IMR-90 (cell line): ENCODE measurements around the gene CCND1. TPM values are rescaled to one million over a fixed set of nuclear protein-coding genes. Genes with fewer than 3 reads are reported as not detected.

ENCODE experiments used
- ATAC-seq: fragments of 200-7000 bp; cut with Tn5 transposase; 2 replicates; pipeline ENCODE4 v1.9.1; 2020; ENCODE audit warnings: low read depth, mild to moderate bottlenecking, moderate library complexity
- BruUV-seq: library from RNA; stranded (reverse); fragments of 400-500 nt; replicated peaks from 2 replicates; lab custom pipeline; 2021; lab: Mats Ljungman, UMichigan
- CTCF ChIA-PET: fragments of 300-600 bp; formaldehyde crosslinking; extraction: SDS; loops from one replicate; lab custom pipeline; 2021; ENCODE audit warnings: antibody characterized with exemption; lab: Yijun Ruan, JAX
- POLR2A ChIA-PET: fragments of 300-600 bp; sonication (Branson Sonifier 250); formaldehyde crosslinking; loops from one replicate; lab custom pipeline; 2022; ENCODE audit warnings: antibody characterized with exemption; ENCODE audit not compliant: unreplicated experiment; lab: Charles Lee
- DNase-seq: peaks from one replicate; pipeline ENCODE4 v3.0.0; 2013
- H2AFZ ChIP-seq: replicated peaks from 2 replicates; pipeline ENCODE3; 2013; ENCODE audit warnings: low read length, mild to moderate bottlenecking; ENCODE audit not compliant: poor library complexity
- H2AK5ac ChIP-seq: 2 replicates; pipeline ENCODE4 v1.6.1; 2013; ENCODE audit warnings: low read depth, low read length, inconsistent platforms
- H2AK9ac ChIP-seq: replicated peaks from 2 replicates; pipeline ENCODE3; 2013; ENCODE audit warnings: mild to moderate bottlenecking, low read depth, low read length, moderate library complexity; ENCODE audit not compliant: poor library complexity
- H2BK120ac ChIP-seq: 2 replicates; pipeline ENCODE4 v1.6.1; 2013; ENCODE audit warnings: low read depth, low read length, inconsistent platforms
- H2BK15ac ChIP-seq: 3 replicates; pipeline ENCODE4 v1.6.1; 2013; ENCODE audit warnings: low read depth, low read length, inconsistent platforms
- H2BK20ac ChIP-seq: 2 replicates; pipeline ENCODE4 v1.6.1; 2013; ENCODE audit warnings: low read depth, mild to moderate bottlenecking, inconsistent platforms, low read length, moderate library complexity
- H2BK5ac ChIP-seq: 2 replicates; pipeline ENCODE4 v1.6.1; 2013; ENCODE audit warnings: mild to moderate bottlenecking, low read depth, low read length, inconsistent platforms; ENCODE audit not compliant: poor library complexity, severe bottlenecking
- H3K14ac ChIP-seq: replicated peaks from 2 replicates; pipeline ENCODE4 v1.6.1; 2013; ENCODE audit warnings: low read depth, low read length, inconsistent platforms
- H3K18ac ChIP-seq: 2 replicates; pipeline ENCODE4 v1.6.1; 2013; ENCODE audit warnings: low read depth, low read length, control low read depth
- H3K23ac ChIP-seq: 2 replicates; pipeline ENCODE4 v1.6.1; 2013; ENCODE audit warnings: low read depth, low read length, inconsistent platforms
- H3K27ac ChIP-seq: 2 replicates; pipeline ENCODE4 v1.5.1; 2013; ENCODE audit warnings: mild to moderate bottlenecking, control low read depth, low read length; ENCODE audit not compliant: insufficient read depth
- H3K27me3 ChIP-seq: 2 replicates; pipeline ENCODE4 v1.6.1; 2013; ENCODE audit warnings: low read length; ENCODE audit not compliant: control insufficient read depth, insufficient read depth
- H3K36me3 ChIP-seq: 2 replicates; pipeline ENCODE4 v1.6.1; 2013; ENCODE audit warnings: low read length, mixed read lengths; ENCODE audit not compliant: control insufficient read depth, insufficient read depth
- H3K4ac ChIP-seq: 2 replicates; pipeline ENCODE4 v1.6.1; 2013; ENCODE audit warnings: low read depth, low read length, inconsistent platforms
- H3K4me1 ChIP-seq: 2 replicates; pipeline ENCODE4 v1.6.1; 2013; ENCODE audit warnings: low read length, mixed read lengths; ENCODE audit not compliant: control insufficient read depth, insufficient read depth
- H3K4me2 ChIP-seq: 2 replicates; pipeline ENCODE4 v1.6.1; 2013; ENCODE audit warnings: low read depth, mild to moderate bottlenecking, control low read depth, low read length, moderate library complexity
- H3K4me3 ChIP-seq: 2 replicates; pipeline ENCODE4 v1.5.1; 2013; ENCODE audit warnings: low read depth, mild to moderate bottlenecking, control low read depth, low read length, moderate library complexity; ENCODE audit not compliant: insufficient read depth
- H3K56ac ChIP-seq: 2 replicates; pipeline ENCODE4 v1.6.1; 2013; ENCODE audit warnings: low read length, inconsistent platforms; ENCODE audit not compliant: insufficient read depth; ENCODE audit errors: extremely low read depth
- H3K79me1 ChIP-seq, 2 experiments: 2 replicates each; pipeline ENCODE4 v1.6.1; 2013; ENCODE audit warnings: low read length in 2 of 2, inconsistent platforms in 1 of 2, low read depth in 1 of 2
- H3K9ac ChIP-seq: 2 replicates; pipeline ENCODE4 v1.6.1; 2013; ENCODE audit warnings: low read depth, low read length, control low read depth
- H3K9me1 ChIP-seq: 2 replicates; pipeline ENCODE4 v1.6.1; 2013; ENCODE audit warnings: low read length, inconsistent platforms; ENCODE audit not compliant: insufficient read depth
- H3K9me3 ChIP-seq: 2 replicates; pipeline ENCODE4 v1.6.1; 2013; ENCODE audit warnings: low read length; ENCODE audit not compliant: control insufficient read depth, insufficient read depth
- H4K20me1 ChIP-seq: 2 replicates; pipeline ENCODE4 v1.6.1; 2013; ENCODE audit warnings: low read length, inconsistent platforms; ENCODE audit not compliant: insufficient read depth
- H4K5ac ChIP-seq: 2 replicates; pipeline ENCODE4 v1.6.1; 2013; ENCODE audit warnings: mild to moderate bottlenecking, low read depth, low read length, control low read depth
- H4K8ac ChIP-seq, 2 experiments: 2 replicates each; pipeline ENCODE4 v1.6.1; 2013; ENCODE audit warnings: low read depth in 2 of 2, low read length in 2 of 2, control low read depth in 1 of 2, inconsistent platforms in 1 of 2
- H4K91ac ChIP-seq: 2 replicates; pipeline ENCODE4 v1.6.1; 2013; ENCODE audit warnings: low read depth, low read length, inconsistent platforms; ENCODE audit not compliant: insufficient read depth
- BHLHE40 ChIP-seq: fragments of 150-350 bp; IDR thresholded peaks from 2 replicates; pipeline ENCODE4 v1.6.1; 2016; ENCODE audit warnings: mild to moderate bottlenecking, low read depth, low read length
- FOS ChIP-seq: fragments of 150-350 bp; IDR thresholded peaks from 2 replicates; pipeline ENCODE4 v1.6.1; 2016; ENCODE audit warnings: low read depth, low read length
- MAFK ChIP-seq: IDR thresholded peaks from 2 replicates; pipeline ENCODE4 v1.6.1; 2012; ENCODE audit warnings: low read depth, low read length, improper control_type of control experiment
- RAD21 ChIP-seq: IDR thresholded peaks from 2 replicates; pipeline ENCODE4 v1.6.1; 2012; ENCODE audit warnings: low read length, improper control_type of control experiment
- USF2 ChIP-seq: fragments of 150-350 bp; IDR thresholded peaks from 2 replicates; pipeline ENCODE4 v1.6.1; 2017; ENCODE audit warnings: mild to moderate bottlenecking, antibody characterized with exemption, low read length, low read depth
- WGBS, 2 experiments: methylation state at CpG; one replicate each; pipeline versions ENCODE4 v1.1.5 to v1.1.7; 2013; ENCODE audit warnings: missing lambda C conversion rate in 2 of 2; ENCODE audit not compliant: insufficient read length in 1 of 2; ENCODE audit errors: extremely low coverage in 2 of 2; 5-methylcytosine and 5-hydroxymethylcytosine counted together
- dilution Hi-C: fragments of 300-500 bp; cut with HindIII; formaldehyde crosslinking; loops from one replicate; pipeline ENCODE4 v1.14.3; 2018; ENCODE audit warnings: low sequenced_read_pairs; ENCODE audit not compliant: unreplicated experiment
- in situ Hi-C: fragments of 300-500 bp; cut with MboI; formaldehyde crosslinking; loops from 3 replicates; pipeline ENCODE4 v1.14.3; 2019; ENCODE audit warnings: low sequenced_read_pairs, inconsistent platforms, mixed read lengths
- intact Hi-C: fragments of 100-400 bp; cut with micrococcal nuclease; formaldehyde crosslinking; loops from 2 replicates; pipeline ENCODE4 v1.10.0; 2022
- polyA plus RNA-seq, 3 experiments: library from polyadenylated mRNA; depleted of rRNA; stranded (reverse); fragments of >200 nt; gene quantifications; 2 replicates each; pipeline ENCODE4 v1.2.3, GENCODE V29; 2012; ENCODE audit warnings: low replicate concordance in 1 of 3
- total RNA-seq: library from RNA; depleted of rRNA; stranded (reverse); fragments of >200 nt; gene quantifications from 2 replicates; pipeline ENCODE4 v1.2.3, GENCODE V29; 2012

Gene CCND1
- total and polyA plus RNA-seq, 2 of the 4 experiments (the other 2 are of a cell fraction): 481 to 748 TPM

GRCh38 chr11:69674267-69674885 is 33.4 kb downstream of the CCND1 start:
- ChIA-PET POLR2A (interaction anchor here (0.5 kb wide), 1 partner anchor 13 kb away, joined by 5 read pairs; no protein-coding TSS in a partner anchor), CTCF (interaction anchor here (0.5 to 0.9 kb wide), 2 partner anchors 399 to 573 kb away, joined by 5 to 6 read pairs; no protein-coding TSS in a partner anchor)
- H3K18ac ChIP-seq: no peak overlapping the region
- H3K4me1 ChIP-seq: peaks cover 7% of the 10 kb centered on the region
- dilution Hi-C loops: no loop called here
- peak overlapping the region; percentile 91 for H3K27ac ChIP-seq
- no peaks in the 10 kb centered on the region; the same call in 1 of the 2 replicates for H3K9me1 ChIP-seq
- peak overlapping the region; percentile 95 for H3K4ac ChIP-seq
- 10% methylated on average over 2 of the region's 18 CpGs; no CpG with 5 or more reads in 1 of the 2 experiments for WGBS, 2 experiments
- H2AK5ac ChIP-seq: peak overlapping the region; percentile 91
- intact Hi-C loops: no loop called here
- H2BK15ac ChIP-seq: no peak overlapping the region
- H3K4me3 ChIP-seq: peak overlapping the region; percentile 90
- ATAC-seq: peak; percentile 52
- peaks cover 11 to 44% of the 10 kb centered on the region in 2 experiments; a peak in 3 of 4 replicates for H3K79me1 ChIP-seq
- H2AK9ac ChIP-seq: peak overlapping the region; percentile 96
- H3K4me2 ChIP-seq: peak overlapping the region; percentile 99
- H4K20me1 ChIP-seq: peaks cover 23% of the 10 kb centered on the region
- peak overlapping the region; percentile 99 for H3K14ac ChIP-seq
- peaks cover 12% of the 10 kb centered on the region for H3K36me3 ChIP-seq
- H3K9me3 ChIP-seq: no peaks in the 10 kb centered on the region
- peak overlapping the region; percentile 18; the same call in 1 of the 2 replicates for H3K23ac ChIP-seq
- in situ Hi-C loops: loop anchor here (5.0 to 25.0 kb wide), 3 partner anchors 567 to 1062 kb away; no protein-coding TSS in a partner anchor
- H2BK5ac ChIP-seq: peak overlapping the region; percentile 82
- H4K5ac ChIP-seq: peak overlapping the region; percentile 8; the same call in 1 of the 2 replicates
- peak overlapping the region; percentile 85 to 93; a peak in 3 of 4 replicates for H4K8ac ChIP-seq
- BruUV-seq: no TSS peak
- H2AFZ ChIP-seq: peak overlapping the region; percentile 94
- peak overlapping the region; percentile 1; the same call in 1 of the 2 replicates for H2BK120ac ChIP-seq
- DNase-seq: peak; percentile 92
- peak overlapping the region; percentile 89; the same call in 1 of the 2 replicates for H4K91ac ChIP-seq
- H2BK20ac ChIP-seq: no peak overlapping the region
- TF ChIP-seq RAD21 (no peak), MAFK (no peak), BHLHE40 (no peak), USF2 (no peak), FOS (peak; percentile 68)
- H3K27me3 ChIP-seq: no peaks in the 10 kb centered on the region
- H3K56ac ChIP-seq: peak overlapping the region; percentile 73
- H3K9ac ChIP-seq: peak overlapping the region; percentile 95
